Measurements from ENCODE around the gene UNC13A.
A peak's percentile ranks its signal among the peaks of the same experiment; 100 is the strongest.
"Not testable (repeated sequence)": the region's sequence is repeated elsewhere in the genome, so short reads cannot be mapped to it uniquely, and the experiment has no call there.

The UNC13A gene

DNA sequence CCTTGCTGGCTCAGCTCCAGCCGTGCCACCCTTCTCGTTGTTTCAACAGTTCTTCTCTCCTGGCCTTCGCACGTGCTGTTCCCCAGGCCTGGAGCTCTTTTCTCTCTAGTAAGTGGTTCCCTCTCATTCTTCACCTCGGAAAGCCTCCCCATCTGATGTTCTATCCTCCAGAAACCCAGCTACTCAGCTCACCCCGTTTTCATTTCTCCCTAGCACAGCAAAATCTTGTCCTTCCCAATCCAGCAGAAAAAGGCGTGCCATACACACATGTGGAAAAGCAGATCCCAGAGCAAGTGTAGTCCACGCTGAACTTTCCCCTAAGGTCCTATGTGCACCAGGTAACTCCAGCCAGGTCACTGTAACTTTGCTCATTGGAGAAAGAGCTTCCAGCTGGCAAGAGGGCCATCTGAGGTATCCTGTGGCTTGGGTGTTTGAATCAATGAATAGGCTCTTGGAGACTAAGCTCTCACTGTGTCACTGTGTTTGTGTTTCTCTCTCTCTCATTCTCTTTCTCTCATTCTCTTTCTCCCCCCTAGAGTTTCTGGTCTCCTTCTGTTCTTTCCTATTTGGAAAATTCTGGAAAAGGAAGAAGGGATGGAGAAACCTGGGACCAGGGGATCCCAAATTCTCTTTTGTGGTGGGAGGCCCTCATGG is 83.7 kb downstream of the UNC13A start:
- DNase-seq (ENCODE audit: low spot score), result no peak

DNA sequence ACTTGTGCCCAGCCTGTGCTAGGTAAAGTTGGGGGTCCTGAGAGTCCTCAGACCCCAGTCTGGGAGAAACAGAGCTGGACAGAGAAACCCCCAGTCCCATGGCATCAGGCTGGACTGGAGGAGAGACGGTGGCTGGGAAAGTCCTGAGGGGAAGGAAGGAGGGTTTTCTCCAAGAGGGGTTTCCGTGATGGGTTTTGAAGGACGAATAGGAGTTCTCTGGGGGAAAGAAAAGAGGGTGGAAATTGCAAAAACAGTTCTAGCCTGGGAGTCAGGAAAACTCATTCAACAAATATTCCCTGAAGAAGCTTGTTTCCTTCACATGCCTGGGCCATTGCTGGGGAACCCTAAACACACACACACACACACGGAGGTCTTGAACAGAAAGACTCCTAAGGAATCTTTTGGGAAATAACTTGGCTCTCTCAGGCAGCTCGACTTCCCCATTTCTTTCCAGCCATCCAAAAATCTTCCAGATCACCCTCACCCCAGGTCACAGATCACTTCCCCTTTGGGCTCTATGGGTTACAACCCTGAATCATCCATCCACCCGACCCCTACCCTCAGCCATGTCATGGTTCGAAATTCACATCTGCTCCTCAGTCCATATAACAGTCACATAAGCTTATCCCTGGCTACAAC is 85.2 kb downstream of the UNC13A start:
- DNase-seq (ENCODE audit: low spot score), result no peak

DNA sequence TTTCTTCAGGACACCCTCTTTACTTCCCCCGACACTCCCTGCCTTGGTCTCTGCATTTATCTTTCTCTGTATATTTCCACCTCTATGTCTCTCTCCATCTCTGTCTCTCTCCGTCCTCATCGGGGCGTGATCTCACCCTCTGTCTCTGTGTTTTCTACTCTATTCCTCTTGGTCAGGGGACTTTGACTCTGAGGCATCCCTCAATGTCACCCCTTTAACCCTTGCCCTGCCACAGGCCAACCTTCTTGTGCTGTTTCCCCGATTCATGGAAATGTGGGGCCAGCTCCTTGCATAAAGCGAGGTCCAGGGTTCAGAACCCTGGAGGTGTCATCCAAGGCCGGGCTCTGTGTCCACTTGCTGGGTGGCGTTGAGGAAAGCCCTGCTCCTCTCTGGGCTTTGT is 85.9 kb downstream of the UNC13A start:
- DNase-seq (ENCODE audit: low spot score), result no peak

DNA sequence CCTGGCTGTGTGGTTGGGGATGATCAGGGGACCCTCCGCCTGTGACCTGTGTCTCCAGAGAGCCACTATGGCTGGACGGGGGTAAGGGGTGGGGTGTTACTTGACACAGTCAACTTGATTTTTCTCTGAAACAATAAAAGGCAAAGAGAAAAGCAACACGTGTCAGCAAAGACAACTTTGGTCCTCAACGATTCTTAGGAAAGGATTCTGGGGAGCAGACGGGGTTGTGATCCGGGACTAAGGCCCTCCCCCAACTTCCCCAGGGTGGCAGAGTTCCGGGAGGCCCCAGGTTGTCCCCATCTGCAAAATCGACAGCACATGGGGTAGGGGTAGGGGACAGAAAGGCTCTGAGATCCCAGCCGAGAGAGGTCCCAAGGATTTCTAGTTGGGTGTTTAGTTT is 86.5 kb downstream of the UNC13A start:
- DNase-seq (ENCODE audit: low spot score), result no peak

DNA sequence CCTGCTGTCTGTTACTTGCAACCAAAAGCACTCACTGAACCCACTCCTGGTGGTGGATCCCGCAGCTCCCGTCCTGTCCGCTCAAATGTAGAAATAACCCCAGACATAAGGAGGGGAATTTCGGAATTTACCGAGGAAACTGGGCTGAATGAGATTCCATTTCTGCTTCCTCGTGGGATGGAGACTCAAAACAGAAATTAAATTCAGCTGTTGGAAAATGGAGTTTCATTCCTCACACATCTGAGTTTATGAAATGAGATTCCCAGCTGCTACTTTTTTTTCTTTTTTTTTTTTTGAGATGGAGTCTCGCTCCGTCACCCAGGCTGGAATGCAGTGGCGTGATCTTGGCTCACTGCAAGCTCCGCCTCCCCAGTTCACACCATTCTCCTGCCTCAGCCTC is 88.4 kb downstream of the UNC13A start:
- no peak for DNase-seq (ENCODE audit: low spot score)

DNA sequence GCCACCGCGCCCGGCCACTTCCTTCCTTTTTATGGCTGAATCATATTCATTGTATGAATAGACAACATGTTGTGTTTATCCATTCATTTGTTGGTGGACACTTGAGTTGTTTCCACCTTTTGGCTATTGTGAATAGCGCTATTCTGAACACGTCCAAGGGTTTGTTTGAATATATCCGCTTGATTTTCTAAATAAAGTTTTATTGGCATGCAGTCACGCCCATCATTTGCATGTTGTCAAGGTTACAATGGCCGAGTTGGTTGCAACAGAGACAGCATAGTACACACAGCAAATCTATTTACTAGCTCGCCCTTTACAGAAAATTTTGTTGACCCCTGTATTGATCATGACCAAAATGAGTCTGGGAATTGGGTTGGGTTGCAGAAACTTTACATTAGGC is 89.2 kb downstream of the UNC13A start:
- DNase-seq (ENCODE audit: low spot score), result no peak

DNA sequence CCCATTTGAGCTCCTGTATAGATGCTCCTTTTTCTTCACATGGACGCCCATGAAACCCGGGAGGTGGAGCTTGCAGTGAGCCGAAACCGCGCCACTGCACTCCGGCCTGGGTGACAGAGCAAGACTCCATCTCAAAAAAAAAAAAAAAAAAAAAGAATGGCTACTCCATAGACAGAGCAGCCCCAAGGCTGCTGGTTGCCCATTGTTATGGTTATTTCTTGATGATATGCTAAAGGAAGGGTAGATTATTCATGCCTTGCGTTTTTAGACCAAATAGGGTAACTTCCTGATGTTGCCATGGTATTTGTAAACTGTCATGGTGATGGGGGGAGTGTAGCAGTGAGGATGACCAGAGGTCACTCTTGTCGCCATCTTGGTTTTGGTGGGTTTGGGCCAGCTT is 90.1 kb downstream of the UNC13A start:
- DNase-seq (ENCODE audit: low spot score), result not testable (repeated sequence)

DNA sequence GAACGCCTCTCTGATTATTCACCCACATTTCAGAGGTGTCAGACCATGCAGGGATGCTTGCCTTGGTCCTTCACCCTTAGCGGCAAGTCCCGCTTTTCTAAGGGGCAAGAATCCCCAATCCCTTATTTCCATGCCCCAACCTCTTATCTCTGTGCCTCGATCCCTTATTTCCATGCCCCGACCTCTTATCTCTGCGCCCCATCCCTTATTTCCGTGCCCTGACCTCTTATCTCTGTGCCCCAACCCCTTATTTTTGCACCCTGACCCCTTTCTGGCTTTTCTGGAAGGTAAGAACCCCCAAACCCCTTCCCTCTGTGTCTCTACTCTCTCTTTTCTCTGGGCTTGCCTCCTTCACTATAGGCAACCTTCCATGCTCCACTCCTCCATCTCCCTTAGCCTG is 93.9 kb downstream of the UNC13A start:
- DNase-seq (ENCODE audit: low spot score), result not testable (repeated sequence)

DNA sequence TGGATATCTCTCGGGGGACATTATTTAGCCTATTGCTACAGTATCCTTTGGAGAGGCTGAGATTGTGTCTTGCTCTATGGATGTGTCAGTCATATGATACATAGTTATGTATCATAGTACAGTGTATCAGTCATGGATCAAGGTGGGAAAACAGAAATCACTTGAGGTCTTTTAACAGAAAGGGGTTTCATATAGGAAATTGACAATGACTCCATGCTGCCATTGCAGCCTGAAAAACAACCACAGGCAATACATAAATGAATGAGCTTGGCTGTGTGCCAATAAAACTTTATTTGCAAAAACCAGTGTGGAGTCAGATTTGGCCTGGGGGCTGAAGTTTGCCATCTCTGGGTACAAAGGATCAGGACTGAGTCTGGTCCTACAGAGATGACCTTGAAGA is 97.3 kb downstream of the UNC13A start:
- no peak for DNase-seq (ENCODE audit: low spot score)

DNA sequence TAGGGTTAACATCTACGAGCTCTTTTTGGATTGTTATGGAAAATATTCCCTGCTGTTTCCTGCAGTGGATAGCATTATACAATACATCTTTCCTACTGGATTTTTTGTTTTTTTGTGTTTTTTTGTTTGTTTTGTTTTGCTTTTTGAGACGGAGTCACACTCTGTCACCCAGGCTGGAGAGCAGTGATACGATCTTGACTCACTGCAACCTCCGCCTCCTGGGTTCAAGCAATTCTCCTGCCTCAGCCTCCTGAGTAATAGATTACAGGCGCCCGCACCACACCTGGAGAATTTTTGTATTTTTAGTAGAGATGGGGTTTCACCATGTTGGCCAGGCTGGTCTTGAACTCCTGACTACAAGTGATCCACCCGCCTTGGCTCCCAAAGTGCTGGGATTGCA is 102.8 kb downstream of the UNC13A start:
- not testable (repeated sequence) for DNase-seq (ENCODE audit: low spot score)

DNA sequence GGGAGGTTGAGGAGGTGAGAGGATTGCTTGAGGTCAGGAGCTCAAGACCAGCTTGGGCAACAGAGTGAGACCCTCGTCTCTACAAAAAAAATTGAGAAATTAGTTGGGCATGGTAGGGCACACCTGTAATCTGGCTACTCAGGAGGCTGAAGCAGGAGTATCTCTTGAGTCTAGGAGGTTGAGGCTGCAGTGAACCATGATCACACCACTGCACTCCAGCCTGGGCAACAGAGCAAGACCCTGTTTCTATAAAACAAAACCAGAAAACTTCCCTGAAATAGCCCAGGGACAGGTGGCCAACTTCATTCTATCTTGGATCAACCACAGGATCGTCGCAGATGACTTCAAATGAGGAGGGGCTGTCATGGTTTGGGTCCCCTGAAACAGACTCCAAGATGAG is 104.0 kb downstream of the UNC13A start:
- no peak for DNase-seq (ENCODE audit: low spot score)

DNA sequence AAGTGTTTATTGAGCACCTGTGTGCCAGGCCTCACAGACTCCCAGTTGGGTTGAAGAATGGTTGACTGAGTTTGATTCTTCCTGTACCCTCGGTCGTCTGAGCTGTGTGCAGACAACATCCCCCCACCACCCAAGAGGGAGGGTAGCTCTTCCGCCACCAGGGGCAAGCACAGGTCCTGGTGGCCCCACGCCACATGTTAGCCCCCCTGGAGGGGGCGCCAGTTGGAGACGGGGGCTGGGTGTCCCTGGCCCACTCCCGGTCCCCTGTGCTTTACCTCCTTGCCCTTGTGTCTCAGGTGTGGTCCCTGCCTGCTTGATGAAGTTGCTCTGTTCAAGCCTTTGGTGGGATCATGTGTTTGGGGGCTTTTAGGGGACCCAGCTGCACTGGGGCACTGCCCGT is 105.5 kb downstream of the UNC13A start:
- no peak for DNase-seq (ENCODE audit: low spot score)

DNA sequence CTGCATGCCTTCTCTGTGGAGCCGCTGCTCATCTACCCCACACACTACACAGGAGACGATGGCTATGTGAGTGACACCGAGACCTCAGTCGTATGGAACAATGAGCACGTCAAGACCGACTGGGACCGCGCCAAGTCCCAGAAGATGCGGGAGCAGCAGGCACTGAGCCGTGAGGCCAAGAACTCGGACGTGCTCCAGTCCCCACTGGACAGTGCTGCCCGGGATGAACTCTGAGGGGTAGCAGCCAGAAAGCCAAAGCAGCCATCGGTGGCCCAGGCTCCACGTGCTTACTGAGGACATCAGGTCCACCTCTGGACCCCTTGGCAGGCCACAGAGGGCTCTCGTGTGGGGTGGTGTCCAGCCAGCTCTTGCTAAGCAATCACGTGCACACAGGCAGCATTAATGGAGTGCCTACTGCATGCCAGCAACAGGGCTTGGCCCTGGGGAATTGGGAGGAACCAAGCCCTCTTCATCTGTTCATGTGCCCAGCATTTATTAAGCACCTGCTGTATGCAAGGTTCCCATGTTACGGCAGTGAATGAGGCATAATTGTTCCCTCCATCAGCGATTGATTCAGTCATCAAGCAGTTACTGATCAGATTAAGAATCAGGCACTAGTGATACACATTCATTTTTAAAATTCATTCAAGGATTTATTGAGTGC is 106.8 kb downstream of the UNC13A start:
- no peak for DNase-seq (ENCODE audit: low spot score)

DNA sequence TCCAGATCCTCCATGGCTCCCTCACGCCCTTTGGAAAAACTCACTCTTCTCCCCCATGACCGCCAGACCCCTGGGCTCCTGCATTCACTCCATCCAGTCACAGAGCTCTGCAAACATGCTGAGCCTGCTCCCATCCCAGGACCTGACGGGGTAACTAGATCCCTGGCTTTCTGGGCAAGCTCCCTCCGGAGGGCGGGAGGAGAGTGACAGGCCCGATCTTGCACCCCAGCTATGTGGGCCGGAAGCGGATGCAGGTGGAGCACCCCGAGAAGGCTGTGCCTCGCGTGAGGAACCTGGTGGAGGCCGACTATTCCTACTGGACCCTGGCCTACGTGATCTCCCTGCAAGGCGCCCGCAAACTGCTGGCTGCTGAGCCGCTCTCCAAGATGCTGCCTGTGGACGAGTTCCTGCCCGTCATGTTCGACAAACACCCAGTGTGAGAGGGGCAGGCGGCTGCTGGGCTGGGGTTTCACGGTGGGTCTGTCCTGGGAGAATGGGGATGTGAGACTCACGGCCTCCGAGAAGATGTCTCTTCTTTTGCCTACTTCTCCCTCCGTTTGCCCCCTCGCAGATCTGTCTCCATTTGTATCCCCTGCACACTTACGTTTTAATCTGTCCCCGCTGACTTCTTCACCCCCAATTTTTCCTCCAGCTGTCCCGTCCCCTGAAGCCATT is 107.5 kb downstream of the UNC13A start:
- DNase-seq (ENCODE audit: low spot score), result no peak

DNA sequence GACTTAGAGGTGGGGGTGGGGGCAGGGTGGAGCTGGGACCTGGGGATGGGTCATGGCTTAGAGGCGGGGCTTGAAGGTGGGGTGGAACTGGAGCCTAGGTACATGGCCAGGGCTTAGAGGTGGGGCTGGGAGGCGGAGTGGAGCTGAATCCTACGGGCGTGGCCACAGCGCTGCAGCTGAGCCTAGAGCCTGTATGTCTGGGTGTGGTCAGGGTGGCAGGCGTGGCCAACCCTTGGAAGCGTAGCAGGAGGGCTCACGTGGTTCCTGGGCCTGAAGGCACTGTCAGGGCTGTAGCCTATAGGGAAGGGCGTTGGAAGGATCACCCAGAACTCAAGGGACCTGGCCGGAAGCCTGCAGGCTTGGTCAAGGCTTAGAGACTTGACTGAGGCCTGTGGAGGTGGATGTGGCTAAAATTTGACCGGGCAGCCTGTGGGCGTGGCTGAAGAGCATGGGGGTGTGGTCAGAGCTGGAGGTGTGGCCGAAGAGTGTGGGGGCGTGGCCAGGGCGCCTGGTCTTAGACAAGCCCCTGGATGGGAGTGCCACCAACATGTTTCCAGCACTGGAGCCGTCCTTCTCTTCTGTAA is 108.4 kb downstream of the UNC13A start:
- peak; percentile 90 for DNase-seq (ENCODE audit: low spot score)

DNA sequence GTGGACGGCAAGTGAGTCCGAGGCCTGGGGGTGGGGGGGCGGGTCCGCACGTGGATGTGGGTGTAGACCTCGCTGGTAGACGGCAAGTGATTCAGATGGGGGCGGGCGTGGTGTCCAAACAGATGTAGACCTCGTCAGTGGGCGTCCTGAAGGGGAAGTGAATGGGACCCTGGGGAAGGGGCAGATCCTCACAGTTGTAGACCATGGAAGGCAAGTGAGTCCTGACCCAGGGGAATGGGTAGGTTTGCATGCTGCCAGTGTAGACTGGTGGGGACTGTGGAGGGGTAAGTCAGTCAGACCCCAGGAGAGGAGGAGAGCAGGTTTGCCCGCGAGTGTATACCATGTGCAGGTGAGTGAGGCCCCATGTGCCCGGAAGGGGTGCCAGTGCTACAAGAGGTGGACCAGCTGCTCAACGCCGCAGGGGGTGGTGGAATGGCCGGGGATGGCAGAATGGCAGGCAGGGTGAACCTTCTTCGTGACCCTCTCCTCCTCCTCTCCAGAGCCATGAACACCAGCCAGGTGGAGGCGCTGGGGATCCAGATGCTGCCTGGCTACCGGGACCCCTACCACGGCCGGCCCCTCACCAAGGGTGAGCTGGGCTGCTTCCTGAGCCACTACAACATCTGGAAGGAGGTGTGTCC is 110.6 kb downstream of the UNC13A start:
- DNase-seq (ENCODE audit: low spot score), result no peak

DNA sequence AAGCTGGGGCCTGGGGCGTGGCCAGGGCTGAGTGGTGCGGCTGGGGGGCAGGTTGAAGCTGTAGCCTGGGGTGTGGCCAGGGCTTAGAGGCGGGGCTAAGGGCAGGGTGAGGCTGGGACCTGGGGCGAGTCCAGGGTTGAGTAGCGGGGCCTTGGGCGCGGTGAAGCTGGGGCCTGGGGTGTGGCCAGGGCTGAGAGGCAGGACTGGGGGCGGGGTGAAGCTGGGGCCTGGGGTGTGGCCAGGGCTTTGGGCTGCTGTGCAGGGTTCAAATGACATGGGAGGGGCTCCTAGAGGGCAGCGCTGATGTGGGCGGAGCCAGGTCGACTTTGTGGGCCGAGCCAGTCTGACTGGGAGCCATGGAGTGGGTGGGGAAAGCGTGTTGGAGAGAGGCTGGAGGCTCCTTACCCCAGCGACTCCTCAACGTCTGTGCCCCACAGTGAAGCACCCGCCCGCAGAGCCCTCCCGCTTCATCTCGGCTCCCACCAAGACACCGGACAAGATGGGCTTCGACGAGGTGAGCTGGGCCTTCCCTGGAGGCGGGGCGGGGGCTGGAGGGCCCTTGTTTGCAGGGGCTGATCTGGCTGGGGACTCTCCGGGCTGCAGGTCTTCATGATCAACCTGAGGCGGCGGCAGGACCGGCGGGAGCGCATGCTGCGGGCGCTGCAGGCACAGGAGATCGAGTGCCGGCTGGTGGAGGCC is 111.2 kb downstream of the UNC13A start:
- DNase-seq (ENCODE audit: low spot score), result peak; percentile 84

DNA sequence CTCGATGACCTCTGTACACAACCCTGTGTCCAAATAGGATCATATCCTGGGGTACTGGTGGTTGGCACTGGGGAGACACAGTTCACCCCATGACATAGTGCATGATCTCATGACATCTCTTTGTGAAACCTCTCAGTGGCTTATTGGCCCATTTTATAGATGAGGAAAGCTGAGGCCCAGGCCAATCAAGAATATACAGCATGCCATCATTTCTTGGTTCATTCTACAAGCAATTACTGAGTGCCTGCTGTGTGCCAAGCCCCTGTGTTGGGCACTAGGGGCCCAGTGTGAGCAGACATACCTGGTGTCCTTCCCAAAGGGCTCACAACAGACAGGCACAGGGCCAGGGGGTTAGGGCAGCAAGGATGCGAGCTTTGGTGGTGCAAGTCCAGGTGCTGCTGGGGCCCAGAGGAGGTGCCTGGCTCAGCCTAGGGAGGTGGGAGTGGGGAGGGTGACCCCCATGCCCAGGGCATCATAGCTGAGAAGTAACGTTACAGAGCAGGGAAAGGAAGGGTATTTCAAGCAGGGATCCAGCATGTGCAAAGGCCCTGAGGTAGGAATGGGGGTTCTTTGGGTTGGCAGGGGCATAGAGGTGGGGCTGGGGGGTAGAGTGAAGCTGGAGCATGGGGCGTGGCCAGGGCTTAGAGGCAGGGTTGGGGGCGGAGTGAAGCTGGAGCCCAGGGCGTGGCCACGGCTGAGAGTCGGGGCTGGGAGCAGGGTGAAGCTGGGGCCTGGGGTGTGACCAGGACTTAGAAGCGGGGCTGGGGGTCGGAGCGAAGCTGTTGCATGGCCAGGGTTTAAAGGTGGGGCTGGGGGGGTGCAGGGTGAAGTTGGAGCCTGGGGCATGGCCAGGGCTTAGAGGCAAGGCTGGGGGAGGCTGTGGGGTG is 112.0 kb downstream of the UNC13A start:
- DNase-seq (ENCODE audit: low spot score), result peak; percentile 37

DNA sequence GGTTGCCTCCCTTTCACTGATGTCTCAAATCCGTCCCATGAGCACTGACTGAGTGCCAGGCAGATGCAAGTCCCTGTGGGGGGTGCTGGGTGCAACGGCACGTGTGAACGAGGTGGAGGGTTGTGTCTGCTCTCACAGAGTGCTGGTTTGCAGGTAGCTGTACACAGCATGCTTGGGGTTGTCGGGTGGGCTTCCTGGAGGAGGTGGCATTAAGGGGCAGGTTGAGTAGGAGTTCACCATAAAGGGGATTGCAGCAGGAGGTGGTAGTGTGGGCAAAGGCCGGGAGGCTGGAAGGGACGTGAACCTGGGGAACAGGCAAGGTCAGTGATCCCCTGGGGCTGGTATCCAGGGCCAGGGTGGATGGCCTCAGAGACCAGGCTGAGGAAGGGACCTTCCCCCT is 115.5 kb downstream of the UNC13A start:
- no peak for DNase-seq (ENCODE audit: low spot score)

DNA sequence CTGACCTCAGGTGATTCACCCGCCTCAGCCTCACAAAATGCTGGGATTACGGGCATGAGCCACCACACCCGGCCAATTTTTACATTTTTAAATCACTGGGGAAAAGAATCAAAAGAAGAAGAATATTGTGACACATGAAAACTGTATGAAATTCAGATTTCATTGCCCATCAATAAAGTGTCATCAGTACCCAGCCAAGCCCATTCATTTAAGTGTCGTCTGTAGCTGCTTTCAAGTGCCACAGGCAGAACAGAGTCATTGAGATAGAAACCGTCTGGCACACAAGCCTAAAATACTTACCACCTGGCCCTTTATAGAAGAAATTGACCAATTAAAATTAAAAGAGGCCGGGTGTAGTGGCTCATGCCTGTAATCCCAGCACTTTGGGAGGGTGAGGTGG is 117.4 kb downstream of the UNC13A start:
- DNase-seq (ENCODE audit: low spot score), result no peak

DNA sequence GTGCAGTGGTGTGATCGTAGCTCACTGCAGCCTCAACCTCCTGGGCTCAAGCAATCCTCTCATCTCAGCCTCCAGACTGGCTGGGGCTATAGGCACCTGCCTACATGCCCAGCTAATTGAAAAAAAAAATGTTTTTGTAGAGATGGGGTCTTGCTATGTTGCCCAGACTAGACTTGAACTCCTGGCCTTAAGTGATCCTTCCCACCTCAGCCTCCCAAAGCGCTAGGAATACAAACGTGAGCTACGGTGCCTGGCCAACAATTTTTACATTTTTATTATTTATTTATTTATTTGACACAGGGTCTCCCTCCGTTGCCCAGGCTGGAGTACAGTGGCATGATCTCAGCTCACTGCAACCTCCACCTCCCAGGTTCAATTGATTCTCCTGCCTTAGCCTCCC is 117.9 kb downstream of the UNC13A start:
- DNase-seq (ENCODE audit: low spot score), result not testable (repeated sequence)

Measured in hematopoietic multipotent progenitor cell treated with erythropoietin and hydrocortisone succinate and interleukin-3 and kit ligand, for 15 days (in vitro differentiated cells).